NCI-H1694 treated with DMSO at 0.1 percent for 48 hours (cell line): ENCODE results near the gene LAGE3.

Experiments
- DNase-seq: peaks from one replicate; lab custom pipeline; 2025; lab: John Stamatoyannopoulos, UW

LAGE3 gene

GRCh38 chrX:154458116-154458953 lies 20.7 kb downstream of the LAGE3 start, which contains the start of gene PLXNA3:
Gene PLXNA3 (plus strand): TSS chrX:154458281. CDS start chrX:154460184, 1,903 bp downstream.
- no peak for DNase-seq

- DNase-seq: no peak
These were observed 21.5 kb downstream of the LAGE3 start for GRCh38 chrX:154457491-154458115.

GRCh38 chrX:154452823-154453222 lies 26.3 kb downstream of the LAGE3 start:
- no peak for DNase-seq

- no peak for DNase-seq
These were observed 28.8 kb downstream of the LAGE3 start for GRCh38 chrX:154450312-154450711.

DNA sequence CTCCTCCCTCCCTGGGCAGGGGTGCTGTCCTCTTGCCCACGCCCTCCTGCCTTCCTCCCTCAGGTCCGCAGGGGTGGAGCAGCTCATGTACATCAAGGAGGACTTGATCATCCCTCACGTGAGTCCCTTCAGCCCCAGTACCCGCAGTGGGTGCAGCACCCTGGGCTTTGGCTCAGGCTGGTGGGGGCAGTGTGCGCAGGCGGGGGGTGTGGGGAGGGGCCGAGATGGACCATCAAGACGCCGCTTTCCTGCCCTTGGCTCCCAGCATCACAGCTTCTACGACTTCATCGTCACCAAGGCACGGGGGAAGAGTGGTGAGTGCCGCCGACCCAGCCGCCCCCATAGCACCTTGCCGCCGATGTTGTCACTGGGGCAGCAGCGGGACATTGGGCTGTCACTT lies 29.5 kb downstream of the LAGE3 start:
- DNase-seq: no peak

DNA sequence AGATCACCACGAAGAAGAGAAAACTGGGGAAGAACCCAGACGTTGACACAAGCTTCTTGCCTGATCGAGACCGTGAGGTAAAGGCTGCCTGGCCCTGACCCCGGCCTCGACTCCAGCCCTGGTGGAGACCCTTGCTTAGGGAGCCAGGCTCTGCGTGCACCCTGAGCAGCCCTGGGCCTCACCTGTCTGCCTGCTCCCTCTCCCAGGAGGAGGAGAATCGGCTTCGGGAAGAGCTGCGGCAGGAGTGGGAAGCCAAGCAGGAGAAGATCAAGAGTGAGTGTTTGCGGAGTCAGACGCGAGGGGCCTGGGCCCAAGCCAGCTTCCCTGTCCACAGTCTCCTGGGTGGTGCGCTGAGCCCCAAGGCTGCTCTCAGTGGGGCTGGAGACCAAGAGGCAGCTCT lies 30.6 kb downstream of the LAGE3 start:
- no peak for DNase-seq

DNA sequence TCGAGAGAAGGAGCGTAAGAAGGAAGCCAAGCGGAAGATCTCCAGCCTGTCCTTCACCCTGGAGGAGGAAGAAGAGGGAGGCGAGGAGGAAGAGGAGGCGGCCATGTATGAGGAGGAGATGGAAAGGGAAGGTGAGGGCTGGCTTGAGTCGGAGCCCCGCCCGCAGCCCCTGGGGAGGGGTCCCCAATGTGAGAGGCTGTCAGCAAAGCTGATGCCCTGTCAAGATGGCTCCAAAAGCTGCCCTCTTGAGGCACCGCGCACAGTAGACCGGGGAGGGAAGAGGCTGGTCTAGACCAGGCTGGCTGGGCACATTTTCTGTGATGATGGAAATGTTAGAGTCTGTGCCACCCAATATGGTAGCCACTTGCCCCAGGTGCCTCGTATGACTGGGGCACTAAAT lies 32.7 kb downstream of the LAGE3 start:
- DNase-seq: no peak

DNA sequence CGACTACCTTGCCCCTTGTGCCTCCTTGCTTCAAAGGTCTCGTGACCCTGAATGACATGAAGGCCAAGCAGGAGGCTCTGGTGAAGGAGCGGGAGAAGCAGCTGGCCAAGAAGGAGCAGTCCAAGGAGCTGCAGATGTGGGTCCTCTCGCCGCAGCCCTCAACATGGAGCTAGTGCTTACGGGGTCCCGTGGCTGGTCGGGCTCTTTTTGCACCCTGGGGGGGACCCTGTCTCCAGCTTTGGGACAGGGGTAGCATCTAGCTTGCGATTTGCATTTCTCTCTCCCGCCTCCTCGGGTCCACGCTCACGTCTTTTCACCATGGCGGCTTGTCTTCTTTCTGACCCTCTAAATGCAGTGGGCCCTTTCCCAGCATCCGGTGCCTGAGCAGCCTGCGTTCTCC lies 33.3 kb downstream of the LAGE3 start:
- DNase-seq: no peak

DNA sequence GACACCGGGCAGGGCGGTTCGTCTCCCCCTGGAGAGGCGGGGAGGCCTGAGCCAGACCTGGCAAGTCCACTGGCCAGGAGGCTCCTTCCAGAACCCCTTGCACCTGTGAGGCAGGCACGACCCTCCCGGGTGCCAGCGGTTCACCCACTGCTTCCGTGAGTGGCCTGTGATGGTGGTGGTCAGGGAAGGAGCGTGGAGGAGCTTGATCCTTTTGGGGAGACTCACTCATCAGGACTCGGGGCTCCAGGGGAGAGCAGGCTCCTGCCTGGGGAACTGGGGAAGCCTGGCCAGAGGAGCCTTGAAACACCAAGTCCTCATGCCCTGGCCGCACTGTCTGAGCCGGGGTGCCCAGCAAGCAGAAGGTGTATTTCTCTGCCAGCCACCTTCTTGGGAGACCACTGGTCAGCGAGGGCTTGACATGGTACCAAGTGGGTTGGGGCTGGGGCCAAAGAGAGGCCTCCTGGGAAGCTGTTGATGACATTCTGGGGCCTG lies 34.3 kb downstream of the LAGE3 start:
- DNase-seq: no peak

DNA sequence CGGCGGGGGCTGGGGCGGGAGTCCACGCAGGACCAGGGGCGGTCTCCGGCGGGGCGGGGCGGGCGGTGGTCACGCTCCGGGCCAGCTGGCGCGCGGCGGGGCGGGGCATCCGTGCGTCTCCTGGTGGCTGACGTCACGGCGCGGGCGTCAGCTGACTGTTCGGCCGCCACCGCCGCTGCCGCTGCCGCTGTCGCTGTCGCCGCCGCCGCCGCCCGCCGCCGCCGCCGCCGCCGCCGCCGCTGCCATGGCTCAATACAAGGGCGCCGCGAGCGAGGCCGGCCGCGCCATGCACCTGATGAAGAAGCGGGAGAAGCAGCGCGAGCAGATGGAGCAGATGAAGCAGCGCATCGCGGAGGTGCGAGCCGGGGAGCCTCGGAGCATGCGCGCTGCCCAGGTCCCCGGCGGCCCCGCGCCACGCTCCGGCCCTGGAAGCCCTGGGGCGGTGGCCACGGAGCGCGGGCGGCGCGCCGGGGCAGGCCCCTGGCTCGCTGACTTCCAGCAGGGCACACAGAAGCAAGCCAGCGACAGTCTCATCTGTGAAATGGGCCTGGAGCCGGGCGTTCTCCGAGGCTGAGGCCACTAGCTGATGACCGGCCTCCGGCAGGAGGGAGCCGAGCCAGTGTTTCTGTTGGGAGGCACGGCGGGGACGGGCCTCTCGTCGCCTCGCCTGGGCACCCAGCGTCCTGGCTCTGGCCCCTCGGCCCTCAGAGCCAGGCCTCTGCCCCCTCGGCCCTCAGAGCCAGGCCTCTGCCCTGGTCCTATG lies 34.9 kb downstream of the LAGE3 start, which contains the start of gene FAM50A:
TSS of gene FAM50A (plus strand) at position 150 of the 763 bp plus-strand sequence. CDS start at position 245, 95 bp downstream.
- peak; percentile 19 for DNase-seq

- no peak for DNase-seq
These were observed 35.6 kb downstream of the LAGE3 start for GRCh38 chrX:154443479-154443910.

DNA sequence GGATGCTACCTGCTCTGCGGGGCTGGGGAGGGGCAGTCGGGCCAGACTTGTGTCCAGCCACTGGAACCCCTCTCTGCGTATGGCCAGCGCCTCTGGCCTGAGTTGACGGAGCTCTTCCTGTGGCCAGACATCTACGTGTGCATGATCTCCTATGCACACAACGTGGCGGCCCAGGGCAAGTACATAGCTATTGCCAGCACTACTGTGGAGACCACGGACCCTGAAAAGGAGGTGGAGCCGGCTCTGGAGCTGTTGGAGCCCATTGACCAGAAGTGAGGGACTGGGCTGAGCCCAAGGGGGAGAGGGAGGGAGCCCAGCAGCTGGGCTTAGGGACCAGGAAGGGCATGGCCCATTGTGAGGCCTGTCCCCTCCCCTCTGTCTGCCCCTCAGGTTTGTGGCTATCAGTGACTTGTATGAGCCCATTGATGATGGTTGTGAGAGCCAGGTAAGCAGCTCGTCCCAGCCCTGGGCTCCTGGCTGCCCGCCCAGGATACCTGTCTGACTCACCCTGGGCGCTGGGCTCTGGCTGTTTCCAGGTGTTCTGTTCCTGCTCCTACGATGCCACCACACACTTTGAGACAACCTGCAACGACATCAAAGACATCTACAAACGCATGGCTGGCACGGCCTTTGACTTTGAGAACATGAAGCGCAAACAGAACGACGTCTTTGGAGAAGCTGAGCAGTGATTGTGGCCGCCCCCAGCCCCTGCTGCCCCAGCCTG lies 36.9 kb downstream of the LAGE3 start:
- no peak for DNase-seq

GRCh38 chrX:154441564-154441963 lies 37.5 kb downstream of the LAGE3 start:
- DNase-seq: no peak

- DNase-seq: no peak
These were observed 38.3 kb downstream of the LAGE3 start for GRCh38 chrX:154440623-154441357.

GRCh38 chrX:154439841-154440240 lies 39.2 kb downstream of the LAGE3 start:
- no peak for DNase-seq

- DNase-seq: no peak
These were observed 40.8 kb downstream of the LAGE3 start for GRCh38 chrX:154437971-154438893.

GRCh38 chrX:154436983-154437752 lies 41.9 kb downstream of the LAGE3 start, which contains the start of gene GDI1:
Gene GDI1 (plus strand): TSS chrX:154437154. CDS start chrX:154437255, 101 bp downstream.
- DNase-seq: no peak

GRCh38 chrX:154436374-154436982 lies 42.6 kb downstream of the LAGE3 start:
- no peak for DNase-seq
